Measurements from ENCODE around the gene PHC1. TPM values are rescaled to one million over a fixed set of nuclear protein-coding genes. Genes with fewer than 3 reads are reported as not detected.

The PHC1 gene
- total RNA-seq, 1 donor: 27.1 TPM

DNA sequence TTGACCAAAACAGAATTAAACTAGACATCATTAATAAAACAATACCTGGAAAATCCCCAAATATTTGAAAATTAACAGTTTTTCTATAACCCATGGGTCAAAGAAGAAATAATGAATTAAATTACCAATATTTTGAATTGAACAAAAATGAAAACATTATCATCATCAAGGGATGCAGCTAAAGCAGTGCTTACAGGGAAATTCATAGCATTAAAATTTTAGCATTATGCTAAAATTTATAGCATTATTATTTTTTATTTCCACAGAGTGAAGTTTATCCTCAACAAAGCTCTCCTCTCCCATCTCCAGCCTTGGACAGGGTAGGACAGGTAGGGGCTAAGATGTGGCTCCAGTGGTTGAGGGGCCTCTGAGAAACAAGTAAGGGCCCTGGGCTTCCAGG is 54.5 kb downstream of the PHC1 start:
- Histone ChIP-seq H2AFZ (ENCODE audit: low read length) (no peak overlapping the region), H4K20me1 (ENCODE audit: insufficient read depth, low read length) (no peaks in the 10 kb centered on the region), H3K79me2 (ENCODE audit: insufficient read depth, low read length) (no peaks in the 10 kb centered on the region), H3K4me2 (ENCODE audit: insufficient read depth, low read length) (no peak overlapping the region), H3K4me3 (ENCODE audit: insufficient read depth, low read length) (no peak overlapping the region), H3K4me1 (ENCODE audit: insufficient read depth, low read length) (no peaks in the 10 kb centered on the region), H3K36me3 (ENCODE audit: insufficient read depth, low read length) (no peaks in the 10 kb centered on the region), H3K27ac (ENCODE audit: low read depth, low read length) (no peak overlapping the region), H3K27me3 (ENCODE audit: insufficient read depth, low read length) (no peaks in the 10 kb centered on the region), H3K9me3 (ENCODE audit: low read depth, low read length) (peaks cover 5% of the 10 kb centered on the region)
- TF ChIP-seq, protein P1, sequence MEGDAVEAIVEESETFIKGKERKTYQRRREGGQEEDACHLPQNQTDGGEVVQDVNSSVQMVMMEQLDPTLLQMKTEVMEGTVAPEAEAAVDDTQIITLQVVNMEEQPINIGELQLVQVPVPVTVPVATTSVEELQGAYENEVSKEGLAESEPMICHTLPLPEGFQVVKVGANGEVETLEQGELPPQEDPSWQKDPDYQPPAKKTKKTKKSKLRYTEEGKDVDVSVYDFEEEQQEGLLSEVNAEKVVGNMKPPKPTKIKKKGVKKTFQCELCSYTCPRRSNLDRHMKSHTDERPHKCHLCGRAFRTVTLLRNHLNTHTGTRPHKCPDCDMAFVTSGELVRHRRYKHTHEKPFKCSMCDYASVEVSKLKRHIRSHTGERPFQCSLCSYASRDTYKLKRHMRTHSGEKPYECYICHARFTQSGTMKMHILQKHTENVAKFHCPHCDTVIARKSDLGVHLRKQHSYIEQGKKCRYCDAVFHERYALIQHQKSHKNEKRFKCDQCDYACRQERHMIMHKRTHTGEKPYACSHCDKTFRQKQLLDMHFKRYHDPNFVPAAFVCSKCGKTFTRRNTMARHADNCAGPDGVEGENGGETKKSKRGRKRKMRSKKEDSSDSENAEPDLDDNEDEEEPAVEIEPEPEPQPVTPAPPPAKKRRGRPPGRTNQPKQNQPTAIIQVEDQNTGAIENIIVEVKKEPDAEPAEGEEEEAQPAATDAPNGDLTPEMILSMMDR (IDR thresholded peaks at IDR 0.05; ENCODE audit: extremely low read depth, low read depth, low read length): no peak
- no peak for DNase-seq (ENCODE audit: insufficient read length, low spot score, missing footprints)

DNA sequence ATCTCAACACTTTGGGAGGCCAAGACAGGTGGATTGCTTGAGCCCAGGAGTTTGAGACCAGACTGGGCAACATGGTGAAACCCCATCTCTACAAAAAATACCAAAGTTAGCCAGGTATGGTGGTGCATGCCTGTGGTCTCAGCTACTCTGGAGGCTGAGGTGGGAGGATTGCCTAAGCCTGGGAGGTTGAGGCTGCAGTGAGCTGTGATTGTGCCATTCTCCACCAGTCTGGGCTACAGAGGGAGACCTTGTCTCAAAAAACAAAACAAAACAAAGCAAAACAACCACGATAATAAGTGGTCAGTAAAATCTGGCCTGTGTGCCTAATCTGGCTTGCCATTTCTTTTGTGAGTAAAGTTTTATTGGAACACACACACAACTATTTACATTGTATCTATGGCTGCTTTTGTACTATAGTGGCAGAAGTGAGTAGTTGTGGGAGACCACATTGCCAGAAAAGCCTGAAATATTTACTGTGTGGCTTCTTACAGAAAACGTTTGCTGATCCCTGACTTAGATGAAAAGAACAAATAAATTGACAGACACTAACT is 55.6 kb downstream of the PHC1 start:
- H3K4me3 ChIP-seq (ENCODE audit: insufficient read depth, low read length): no peak overlapping the region
- no peaks in the 10 kb centered on the region for H3K4me1 ChIP-seq (ENCODE audit: insufficient read depth, low read length)
- H3K4me2 ChIP-seq (ENCODE audit: insufficient read depth, low read length): no peak overlapping the region
- no peaks in the 10 kb centered on the region for H3K79me2 ChIP-seq (ENCODE audit: insufficient read depth, low read length)
- peaks cover 5% of the 10 kb centered on the region for H3K9me3 ChIP-seq (ENCODE audit: low read depth, low read length)
- TF ChIP-seq, protein P1 (IDR thresholded peaks at IDR 0.05; ENCODE audit: extremely low read depth, low read depth, low read length): no peak
- no peak for DNase-seq (ENCODE audit: insufficient read length, low spot score, missing footprints)
- H2AFZ ChIP-seq (ENCODE audit: low read length): no peak overlapping the region
- no peaks in the 10 kb centered on the region for H3K27me3 ChIP-seq (ENCODE audit: insufficient read depth, low read length)
- H4K20me1 ChIP-seq (ENCODE audit: insufficient read depth, low read length): no peaks in the 10 kb centered on the region
- H3K27ac ChIP-seq (ENCODE audit: low read depth, low read length): no peak overlapping the region
- no peaks in the 10 kb centered on the region for H3K36me3 ChIP-seq (ENCODE audit: insufficient read depth, low read length)

DNA sequence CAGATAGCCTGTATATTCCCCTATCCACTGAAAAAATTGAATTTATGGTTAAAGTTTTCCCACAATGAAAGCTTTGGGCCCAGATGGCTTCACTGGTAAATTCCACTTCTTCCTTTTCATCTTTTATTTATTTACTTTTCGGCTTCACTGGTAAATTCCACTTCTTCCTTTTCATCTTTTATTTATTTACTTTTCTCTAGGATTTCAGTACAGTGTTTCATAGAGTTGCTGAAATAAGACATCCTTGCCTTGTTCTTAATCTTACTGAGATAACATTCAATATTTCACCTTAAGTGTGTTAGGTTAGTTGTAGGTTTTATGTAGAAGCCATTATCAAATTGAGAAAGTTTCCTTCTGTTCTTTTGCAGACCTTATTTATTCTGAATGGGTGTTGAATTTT is 56.1 kb downstream of the PHC1 start:
- Histone ChIP-seq H3K9me3 (ENCODE audit: low read depth, low read length) (peaks cover 5% of the 10 kb centered on the region), H3K79me2 (ENCODE audit: insufficient read depth, low read length) (no peaks in the 10 kb centered on the region), H2AFZ (ENCODE audit: low read length) (no peak overlapping the region), H3K27me3 (ENCODE audit: insufficient read depth, low read length) (no peaks in the 10 kb centered on the region), H3K4me2 (ENCODE audit: insufficient read depth, low read length) (no peak overlapping the region), H3K4me1 (ENCODE audit: insufficient read depth, low read length) (no peaks in the 10 kb centered on the region), H4K20me1 (ENCODE audit: insufficient read depth, low read length) (no peaks in the 10 kb centered on the region), H3K36me3 (ENCODE audit: insufficient read depth, low read length) (no peaks in the 10 kb centered on the region), H3K4me3 (ENCODE audit: insufficient read depth, low read length) (no peak overlapping the region), H3K27ac (ENCODE audit: low read depth, low read length) (no peak overlapping the region)
- no peak for DNase-seq (ENCODE audit: insufficient read length, low spot score, missing footprints)
- TF ChIP-seq, protein P1 (IDR thresholded peaks at IDR 0.05; ENCODE audit: extremely low read depth, low read depth, low read length): no peak

DNA sequence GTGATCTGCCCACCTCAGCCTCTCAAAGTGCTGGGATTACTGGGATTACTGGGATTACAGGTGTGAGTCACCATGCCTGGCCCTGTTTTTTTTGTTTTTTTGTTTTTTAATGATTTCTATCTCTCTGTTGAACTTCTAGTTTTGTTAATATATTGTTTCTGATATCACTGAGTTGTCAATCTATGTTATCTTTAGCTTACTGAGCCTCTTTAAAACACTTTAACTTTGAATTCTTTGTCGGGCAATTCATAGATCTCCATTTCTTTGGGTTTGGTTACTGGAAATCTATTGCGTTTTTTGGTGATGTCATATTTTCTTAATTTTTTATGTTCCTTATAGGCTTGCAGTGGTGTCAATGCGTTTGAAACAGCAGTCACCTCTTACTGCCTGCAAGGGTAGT is 65.8 kb downstream of the PHC1 start:
- no peaks in the 10 kb centered on the region for H3K27me3 ChIP-seq (ENCODE audit: insufficient read depth, low read length)
- no peaks in the 10 kb centered on the region for H3K36me3 ChIP-seq (ENCODE audit: insufficient read depth, low read length)
- H3K4me3 ChIP-seq (ENCODE audit: insufficient read depth, low read length): no peak overlapping the region
- H3K79me2 ChIP-seq (ENCODE audit: insufficient read depth, low read length): no peaks in the 10 kb centered on the region
- H4K20me1 ChIP-seq (ENCODE audit: insufficient read depth, low read length): no peaks in the 10 kb centered on the region
- no peaks in the 10 kb centered on the region for H3K9me3 ChIP-seq (ENCODE audit: low read depth, low read length)
- H3K4me1 ChIP-seq (ENCODE audit: insufficient read depth, low read length): no peaks in the 10 kb centered on the region
- TF ChIP-seq, protein P1 (IDR thresholded peaks at IDR 0.05; ENCODE audit: extremely low read depth, low read depth, low read length): no peak
- H3K27ac ChIP-seq (ENCODE audit: low read depth, low read length): no peak overlapping the region
- no peak for DNase-seq (ENCODE audit: insufficient read length, low spot score, missing footprints)
- H3K4me2 ChIP-seq (ENCODE audit: insufficient read depth, low read length): no peak overlapping the region
- H2AFZ ChIP-seq (ENCODE audit: low read length): no peak overlapping the region

All from osteoblast (primary cell).